ENCODE measurements around the gene RNF149. TPM values are rescaled to one million over a fixed set of nuclear protein-coding genes. Genes with fewer than 3 reads are reported as not detected.

RNF149 gene
- total and polyA plus RNA-seq, 2 donors (not counting 3 experiments of a cell fraction or from before 2014, with no cell fraction given): 31.3 to 66.6 TPM

GRCh38 chr2:101332885-101333766 is 24.6 kb upstream of the RNF149 start:
- ChIA-PET POLR2A (no interaction called here), CTCF (interaction anchor here (1.1 to 2.5 kb wide), 2 partner anchors 9 to 54 kb away, joined by 3 to 14 read pairs; partner anchors contain the start of gene CREG2)
- H3K9me1 ChIP-seq (replicated peaks; ENCODE audit: control insufficient read depth, extremely low read depth, insufficient read depth, low read length): no peaks in the 10 kb centered on the region
- intact Hi-C loops (cut with micrococcal nuclease): no loop called here
- no peak for FAIRE-seq
- no TSS peak for BruUV-seq (replicated peaks)
- no peak for DNase-seq (ENCODE audit: low read depth, low spot score)
- H3K36me3 ChIP-seq (ENCODE audit: control insufficient read depth in 2 of 2, extremely low read depth in 1 of 2, insufficient read depth in 2 of 2, low read length in 2 of 2): no peaks in the 10 kb centered on the region
- H3K27ac ChIP-seq (ENCODE audit: insufficient read depth, low read depth, low read length): no peak overlapping the region
- no peaks in the 10 kb centered on the region for H3K79me2 ChIP-seq (ENCODE audit: control insufficient read depth, insufficient read depth, low read length)
- H3K9me3 ChIP-seq (replicated peaks; ENCODE audit: control insufficient read depth, insufficient read depth, low read length): no peaks in the 10 kb centered on the region
- no peak overlapping the region for H3K4me3 ChIP-seq (replicated peaks in 1 of 3; ENCODE audit: insufficient read depth in 1 of 3, low read depth in 1 of 3, low read length in 3 of 3)
- no peak overlapping the region for H3K4me2 ChIP-seq (ENCODE audit: insufficient read depth, low read length)
- H3K4me1 ChIP-seq (ENCODE audit: control insufficient read depth, extremely low read depth, insufficient read depth, low read length): peaks cover 38% of the 10 kb centered on the region
- H4K20me1 ChIP-seq (replicated peaks; ENCODE audit: control insufficient read depth, extremely low read depth, insufficient read depth, low read length): no peaks in the 10 kb centered on the region
- TF ChIP-seq GATA2 (IDR thresholded peaks at IDR 0.05; ENCODE audit: insufficient read depth, insufficient read length, low read depth, low read length): no peak
- TF ChIP-seq JUN (IDR thresholded peaks at IDR 0.05; ENCODE audit: borderline replicate concordance, insufficient read depth, insufficient read length, low read depth): no peak
- no peak for TF ChIP-seq CTCF (IDR thresholded peaks at IDR 0.05; ENCODE audit: extremely low read depth in 1 of 2, insufficient read depth in 1 of 2, low read depth in 1 of 2, low read length in 2 of 2)
- no peak for TF ChIP-seq MYC (IDR thresholded peaks at IDR 0.05; ENCODE audit: low read depth, low read length)
- TF ChIP-seq, protein P1, sequence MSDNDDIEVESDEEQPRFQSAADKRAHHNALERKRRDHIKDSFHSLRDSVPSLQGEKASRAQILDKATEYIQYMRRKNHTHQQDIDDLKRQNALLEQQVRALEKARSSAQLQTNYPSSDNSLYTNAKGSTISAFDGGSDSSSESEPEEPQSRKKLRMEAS (IDR thresholded peaks at IDR 0.05; ENCODE audit: insufficient read depth, insufficient read length): no peak
- dilution Hi-C loops (cut with MboI; ENCODE audit: extremely low pct_ligation_motif_present, low sequenced_read_pairs): no loop called here
- no peaks in the 10 kb centered on the region for H3K27me3 ChIP-seq (ENCODE audit: control insufficient read depth in 2 of 2, insufficient read depth in 2 of 2, low read length in 2 of 2)
- no peak overlapping the region for H3K9ac ChIP-seq (replicated peaks; ENCODE audit: extremely low read depth, insufficient read depth, low read length)
- no peak overlapping the region for H2AFZ ChIP-seq (ENCODE audit: low read depth, low read length)

Data from endothelial cell of umbilical vein (primary cell).